Measurements from ENCODE around the gene VSTM1. TPM values are rescaled to one million over a fixed set of nuclear protein-coding genes. Genes with fewer than 3 reads are reported as not detected.

The VSTM1 gene
- total RNA-seq, 4 donors from 2014 or later = not detected

GRCh38 chr19:54035215-54036178 lies 28.2 kb downstream of the VSTM1 start:
- H3K4me1 ChIP-seq = no peaks in the 10 kb centered on the region
- H3K36me3 ChIP-seq = no peaks in the 10 kb centered on the region
- H3K27me3 ChIP-seq = no peaks in the 10 kb centered on the region
- no peak overlapping the region for H3K27ac ChIP-seq
- no peak overlapping the region for H3K4me3 ChIP-seq
- H3K9me3 ChIP-seq = no peaks in the 10 kb centered on the region
- no peak for DNase-seq
- no peak for TF ChIP-seq CTCF (IDR thresholded peaks at IDR 0.05)
- TF ChIP-seq POLR2A (IDR thresholded peaks at IDR 0.05) = no peak

- Histone ChIP-seq H3K4me3 (no peak overlapping the region), H3K36me3 (no peaks in the 10 kb centered on the region), H3K9me3 (no peaks in the 10 kb centered on the region), H3K27ac (no peak overlapping the region), H3K4me1 (no peaks in the 10 kb centered on the region), H3K27me3 (no peaks in the 10 kb centered on the region)
- DNase-seq = no peak
- TF ChIP-seq CTCF (IDR thresholded peaks at IDR 0.05) (peak in 1 of 6 experiments; percentile 8), POLR2A (IDR thresholded peaks at IDR 0.05) (no peak)
Observed at GRCh38 chr19:54030895-54031586, 32.7 kb downstream of the VSTM1 start.

GRCh38 chr19:54029930-54030490 lies 33.7 kb downstream of the VSTM1 start:
- Histone ChIP-seq H3K4me3 (no peak overlapping the region), H3K4me1 (no peaks in the 10 kb centered on the region), H3K9me3 (no peaks in the 10 kb centered on the region), H3K27ac (no peak overlapping the region), H3K36me3 (no peaks in the 10 kb centered on the region), H3K27me3 (no peaks in the 10 kb centered on the region)
- peak in 2 of 3 donors; percentile 54 to 74 for DNase-seq
- TF ChIP-seq CTCF (IDR thresholded peaks at IDR 0.05) (peak in 5 of 6 experiments; percentile 6 to 56 (median 46)), POLR2A (IDR thresholded peaks at IDR 0.05) (no peak)

- H3K36me3 ChIP-seq = no peaks in the 10 kb centered on the region
- H3K27me3 ChIP-seq = no peaks in the 10 kb centered on the region
- H3K27ac ChIP-seq = no peak overlapping the region
- H3K4me1 ChIP-seq = no peaks in the 10 kb centered on the region
- no peak overlapping the region for H3K4me3 ChIP-seq
- no peaks in the 10 kb centered on the region for H3K9me3 ChIP-seq
- TF ChIP-seq POLR2A (IDR thresholded peaks at IDR 0.05) (no peak), CTCF (IDR thresholded peaks at IDR 0.05) (no peak)
- DNase-seq = no peak
Observed at GRCh38 chr19:54029301-54029700, 34.4 kb downstream of the VSTM1 start.

- no peaks in the 10 kb centered on the region for H3K9me3 ChIP-seq
- no peaks in the 10 kb centered on the region for H3K4me1 ChIP-seq
- H3K36me3 ChIP-seq = no peaks in the 10 kb centered on the region
- H3K27ac ChIP-seq = no peak overlapping the region
- no peaks in the 10 kb centered on the region for H3K27me3 ChIP-seq
- no peak for DNase-seq
- no peak overlapping the region for H3K4me3 ChIP-seq
- no peak for TF ChIP-seq POLR2A (IDR thresholded peaks at IDR 0.05)
Observed at GRCh38 chr19:54026656-54027055, 37.0 kb downstream of the VSTM1 start.

GRCh38 chr19:54024660-54025059 lies 39.0 kb downstream of the VSTM1 start:
- TF ChIP-seq POLR2A (IDR thresholded peaks at IDR 0.05) = no peak
- no peak for TF ChIP-seq CTCF (IDR thresholded peaks at IDR 0.05)
- H3K36me3 ChIP-seq = no peaks in the 10 kb centered on the region
- H3K9me3 ChIP-seq = no peaks in the 10 kb centered on the region
- H3K27me3 ChIP-seq = no peaks in the 10 kb centered on the region
- no peak overlapping the region for H3K27ac ChIP-seq
- DNase-seq = no peak
- H3K4me3 ChIP-seq = no peak overlapping the region
- H3K4me1 ChIP-seq = no peaks in the 10 kb centered on the region

Measured in Peyer's patch (tissue), 4 donors.